Measurements from ENCODE around the gene AIFM2. TPM values are rescaled to one million over a fixed set of nuclear protein-coding genes. Genes with fewer than 3 reads are reported as not detected.

Gene AIFM2
- total and polyA plus RNA-seq, 9 of the 15 experiments (the other 6 are each of a cell fraction or from before 2014, with no cell fraction given): 2.7 to 14.1 (median 9.2) TPM

GRCh38 chr10:70139151-70139996 lies 6.7 kb upstream of the AIFM2 start:
- H3K27me3 ChIP-seq (ENCODE audit: control insufficient read depth in 2 of 2, insufficient read depth in 2 of 2, low read length in 2 of 2): no peaks in the 10 kb centered on the region
- no peak for TF ChIP-seq CREB5 (CRISPR knock-in tag; IDR thresholded peaks at IDR 0.05)
- no peak for TF ChIP-seq ZNF184 (CRISPR knock-in tag; IDR thresholded peaks at IDR 0.05)
- TF ChIP-seq RBM14 (IDR thresholded peaks at IDR 0.05; ENCODE audit: borderline replicate concordance, insufficient read depth, low read depth, low read length): no peak
- no peak for TF ChIP-seq ZNF3 (CRISPR knock-in tag; IDR thresholded peaks at IDR 0.05)
- no peak for TF ChIP-seq ARNT (IDR thresholded peaks at IDR 0.05)
- no peak for TF ChIP-seq GTF2A2 (tag; IDR thresholded peaks at IDR 0.05)
- TF ChIP-seq PTTG1 (tag; IDR thresholded peaks at IDR 0.05; ENCODE audit: low read depth): no peak
- no peak for TF ChIP-seq HMGN3 (IDR thresholded peaks at IDR 0.05; ENCODE audit: borderline replicate concordance, extremely low read depth, insufficient read length, low read depth, low read length)
- no peak overlapping the region for H3K4me2 ChIP-seq (ENCODE audit: insufficient read depth, low read length)
- H3K4me1 ChIP-seq (replicated peaks in 1 of 2; ENCODE audit: control insufficient read depth in 2 of 2, insufficient read depth in 2 of 2, low read length in 2 of 2): peaks cover 4 to 15% of the 10 kb centered on the region in 2 experiments; a peak in 4 of 5 replicates
- 0 out of 2 replicates have a peak, but pooled peaks cover 11% of the 10 kb centered on the region for H4K20me1 ChIP-seq (replicated peaks; ENCODE audit: control insufficient read depth, insufficient read depth, low read length)
- H3K9me1 ChIP-seq (ENCODE audit: control insufficient read depth, insufficient read depth, low read length): no peaks in the 10 kb centered on the region
- peaks cover 14% of the 10 kb centered on the region for H3K9me3 ChIP-seq (replicated peaks; ENCODE audit: control insufficient read depth, insufficient read depth, low read depth, low read length)
- FAIRE-seq: no peak
- WGBS (ENCODE audit: insufficient coverage, low coverage, missing lambda C conversion rate): 87% methylated on average over 11 of the region's 11 CpGs
- peaks cover 28% of the 10 kb centered on the region; the same call in 2 of the 3 replicates for H3K36me3 ChIP-seq (ENCODE audit: control insufficient read depth, insufficient read depth, low read length)
- H3K4me3 ChIP-seq: no peak overlapping the region
- in situ Hi-C loops (cut with MboI): no loop called here
- ChIA-PET POLR2A (interaction anchor here (0.5 to 0.6 kb wide), 2 partner anchors 80 to 1543 kb away, joined by 3 to 4 read pairs; no protein-coding TSS in a partner anchor), CTCF (ENCODE audit: low intra/inter-chr PET ratio) (no interaction called here)
- no TSS peak for BruUV-seq (replicated peaks)
- no peaks in the 10 kb centered on the region for H3K79me2 ChIP-seq (ENCODE audit: control insufficient read depth, insufficient read depth, low read length)
- intact Hi-C loops (cut with micrococcal nuclease): no loop called here
- DNase-seq (ENCODE audit: extremely low read depth in 1 of 4, low spot score in 3 of 4): no peak
- H3K9ac ChIP-seq (ENCODE audit: insufficient read depth in 1 of 2, low read depth in 2 of 2, low read length in 2 of 2): peak overlapping the region in 1 of 2 experiments; percentile 4; a peak in 1 of 4 replicates
- no peak for ATAC-seq
- no peak overlapping the region for H3K27ac ChIP-seq (ENCODE audit: extremely low read depth, low read depth, low read length)
- H2AFZ ChIP-seq (ENCODE audit: low read depth, low read length): no peak overlapping the region
